ENCODE measurements around the gene PEMT.

Gene PEMT

GRCh38 chr17:17480593-17481148 lies 110.8 kb downstream of the PEMT start:
- H3K9ac ChIP-seq = peak overlapping the region in 5 of 11 experiments; percentile 1 to 39 (median 9); a peak in 5 of 22 replicates
- H3K4me1 ChIP-seq = peaks cover 70 to 85% (median 80%) of the 10 kb centered on the region in 10 experiments
- peaks cover 9 to 69% (median 37%) of the 10 kb centered on the region in 11 experiments; a peak in 21 of 22 replicates for H3K36me3 ChIP-seq
- peaks cover 0 to under 1% (median 0%) of the 10 kb centered on the region in 11 experiments; a peak in 1 of 22 replicates for H3K9me3 ChIP-seq (replicated peaks in 1 of 11)
- H4K20me1 ChIP-seq = peaks cover 27 to 65% (median 50%) of the 10 kb centered on the region in 11 experiments; a peak in 20 of 22 replicates
- H3K27me3 ChIP-seq = no peaks in the 10 kb centered on the region
- no peak overlapping the region for H3K4me3 ChIP-seq
- peak overlapping the region in 3 of 11 experiments; percentile 1 to 29 (median 1); a peak in 2 of 22 replicates for H3K27ac ChIP-seq
- peak overlapping the region; percentile 6 to 95 (median 90); a peak in 20 of 22 replicates for H3K4me2 ChIP-seq
- no peak for TF ChIP-seq Cebpa-rat (IDR thresholded peaks at IDR 0.05)

GRCh38 chr17:17479209-17479608 lies 112.3 kb downstream of the PEMT start:
- Histone ChIP-seq H4K20me1 (peaks cover 20 to 50% (median 35%) of the 10 kb centered on the region in 11 experiments; a peak in 20 of 22 replicates), H3K4me1 (peaks cover 62 to 76% (median 68%) of the 10 kb centered on the region in 10 experiments), H3K27ac (no peak overlapping the region), H3K27me3 (no peaks in the 10 kb centered on the region), H3K36me3 (peaks cover 3 to 55% (median 28%) of the 10 kb centered on the region in 11 experiments; a peak in 16 of 22 replicates), H3K4me3 (no peak overlapping the region), H3K9me3 (replicated peaks in 1 of 11) (no peaks in the 10 kb centered on the region), H3K4me2 (peak overlapping the region; percentile 58 to 95 (median 90); a peak in 21 of 22 replicates), H3K9ac (peak overlapping the region in 2 of 11 experiments; percentile 33 to 90; a peak in 2 of 22 replicates)
- TF ChIP-seq Cebpa-rat (IDR thresholded peaks at IDR 0.05) = no peak

GRCh38 chr17:17476865-17477467 lies 114.5 kb downstream of the PEMT start, which contains the start of gene MED9:
Gene MED9, plus strand, starts transcription at chr17:17477000. Its CDS starts 42 bp downstream, at chr17:17477042.
- peak within 1 kb of the TSS; percentile 82 to 100 (median 98) for H3K4me3 ChIP-seq
- H3K27ac ChIP-seq = peak within 1 kb of the TSS; percentile 78 to 98 (median 93)
- peak within 1 kb of the TSS; percentile 80 to 95 (median 90) for H3K4me2 ChIP-seq
- H3K4me1 ChIP-seq = peaks cover 45 to 53% (median 48%) of the 10 kb centered on the region in 10 experiments
- H3K9ac ChIP-seq = peak within 1 kb of the TSS; percentile 90 to 98 (median 97)
- H3K27me3 ChIP-seq = no peaks in the 10 kb centered on the region
- H3K9me3 ChIP-seq (replicated peaks in 1 of 11) = no peaks in the 10 kb centered on the region
- no peak for TF ChIP-seq Cebpa-rat (IDR thresholded peaks at IDR 0.05)
- H3K36me3 ChIP-seq = peaks cover 3 to 39% (median 20%) of the 10 kb centered on the region in 11 experiments; a peak in 15 of 22 replicates
- peaks cover 6 to 28% (median 17%) of the 10 kb centered on the region in 11 experiments; a peak in 17 of 22 replicates for H4K20me1 ChIP-seq

GRCh38 chr17:17474341-17474740 lies 117.2 kb downstream of the PEMT start:
- TF ChIP-seq Cebpa-rat (IDR thresholded peaks at IDR 0.05) = no peak
- H3K4me3 ChIP-seq = no peak overlapping the region
- no peaks in the 10 kb centered on the region for H3K27me3 ChIP-seq
- no peak overlapping the region for H3K27ac ChIP-seq
- peaks cover 0 to 5% (median 0%) of the 10 kb centered on the region in 11 experiments; a peak in 2 of 22 replicates for H4K20me1 ChIP-seq
- H3K36me3 ChIP-seq = peaks cover 0 to 13% (median 6%) of the 10 kb centered on the region in 11 experiments; a peak in 9 of 22 replicates
- no peak overlapping the region for H3K4me2 ChIP-seq
- H3K4me1 ChIP-seq = peaks cover 19 to 31% (median 24%) of the 10 kb centered on the region in 10 experiments
- H3K9me3 ChIP-seq (replicated peaks in 1 of 11) = no peaks in the 10 kb centered on the region
- no peak overlapping the region for H3K9ac ChIP-seq

GRCh38 chr17:17472333-17472920 lies 119.1 kb downstream of the PEMT start:
- peaks cover under 1 to 12% (median 5%) of the 10 kb centered on the region in 10 experiments; a peak in 13 of 20 replicates for H3K4me1 ChIP-seq
- H3K27ac ChIP-seq = no peak overlapping the region
- H3K36me3 ChIP-seq = no peaks in the 10 kb centered on the region
- no peaks in the 10 kb centered on the region for H3K9me3 ChIP-seq (replicated peaks in 1 of 11)
- H3K4me2 ChIP-seq = no peak overlapping the region
- no peak for TF ChIP-seq Cebpa-rat (IDR thresholded peaks at IDR 0.05)
- H3K27me3 ChIP-seq = no peaks in the 10 kb centered on the region
- H4K20me1 ChIP-seq = no peaks in the 10 kb centered on the region
- no peak overlapping the region for H3K4me3 ChIP-seq
- H3K9ac ChIP-seq = no peak overlapping the region

- TF ChIP-seq Cebpa-rat (IDR thresholded peaks at IDR 0.05) = no peak
- H3K4me1 ChIP-seq = peaks cover 0 to 6% (median 0%) of the 10 kb centered on the region in 10 experiments; a peak in 2 of 20 replicates
- no peaks in the 10 kb centered on the region for H3K27me3 ChIP-seq
- H3K4me2 ChIP-seq = no peak overlapping the region
- no peak overlapping the region for H3K4me3 ChIP-seq
- H4K20me1 ChIP-seq = no peaks in the 10 kb centered on the region
- H3K36me3 ChIP-seq = no peaks in the 10 kb centered on the region
- H3K27ac ChIP-seq = no peak overlapping the region
- H3K9me3 ChIP-seq (replicated peaks in 1 of 11) = no peaks in the 10 kb centered on the region
- no peak overlapping the region for H3K9ac ChIP-seq
Observed at GRCh38 chr17:17469996-17470395, 121.5 kb downstream of the PEMT start.

GRCh38 chr17:17469358-17469757 lies 122.2 kb downstream of the PEMT start:
- no peak for TF ChIP-seq Cebpa-rat (IDR thresholded peaks at IDR 0.05)
- H3K27me3 ChIP-seq = no peaks in the 10 kb centered on the region
- peaks cover 0 to 6% (median 0%) of the 10 kb centered on the region in 10 experiments; a peak in 2 of 20 replicates for H3K4me1 ChIP-seq

GRCh38 chr17:17468217-17469010 lies 123.1 kb downstream of the PEMT start:
- Histone ChIP-seq H3K36me3 (no peaks in the 10 kb centered on the region), H3K9me3 (replicated peaks in 1 of 11) (no peaks in the 10 kb centered on the region), H3K27ac (no peak overlapping the region), H3K9ac (no peak overlapping the region), H3K4me1 (peaks cover 0 to 6% (median 0%) of the 10 kb centered on the region in 10 experiments; a peak in 2 of 20 replicates), H3K4me3 (no peak overlapping the region), H4K20me1 (no peaks in the 10 kb centered on the region), H3K4me2 (no peak overlapping the region), H3K27me3 (no peaks in the 10 kb centered on the region)
- TF ChIP-seq Cebpa-rat (IDR thresholded peaks at IDR 0.05) = no peak

More at GRCh38 chr17:17469358-17469757, 122.2 kb downstream of the PEMT start:
- Histone ChIP-seq H3K9ac (no peak overlapping the region), H3K9me3 (replicated peaks in 1 of 11) (no peaks in the 10 kb centered on the region), H3K4me2 (no peak overlapping the region), H4K20me1 (no peaks in the 10 kb centered on the region), H3K36me3 (no peaks in the 10 kb centered on the region), H3K4me3 (no peak overlapping the region), H3K27ac (no peak overlapping the region)

Data from BLaER1 treated with 17β-estradiol and CSF1 and Interleukin-3, amounts not matched to agents 10 nM and 100 nM (cell line).